NCI-H82 treated with DMSO at 0.1 percent for 48 hours (cell line): Measurements from ENCODE around the gene ADAM17.
A peak's percentile ranks its signal among the peaks of the same experiment; 100 is the strongest.
"Not testable (repeated sequence)": the region's sequence is repeated elsewhere in the genome, so short reads cannot be mapped to it uniquely, and the experiment has no call there.

ENCODE experiments used
- DNase-seq: peaks from one replicate; lab custom pipeline; 2025; ENCODE audit not compliant: unreplicated experiment; lab: John Stamatoyannopoulos, UW

The ADAM17 gene

DNA sequence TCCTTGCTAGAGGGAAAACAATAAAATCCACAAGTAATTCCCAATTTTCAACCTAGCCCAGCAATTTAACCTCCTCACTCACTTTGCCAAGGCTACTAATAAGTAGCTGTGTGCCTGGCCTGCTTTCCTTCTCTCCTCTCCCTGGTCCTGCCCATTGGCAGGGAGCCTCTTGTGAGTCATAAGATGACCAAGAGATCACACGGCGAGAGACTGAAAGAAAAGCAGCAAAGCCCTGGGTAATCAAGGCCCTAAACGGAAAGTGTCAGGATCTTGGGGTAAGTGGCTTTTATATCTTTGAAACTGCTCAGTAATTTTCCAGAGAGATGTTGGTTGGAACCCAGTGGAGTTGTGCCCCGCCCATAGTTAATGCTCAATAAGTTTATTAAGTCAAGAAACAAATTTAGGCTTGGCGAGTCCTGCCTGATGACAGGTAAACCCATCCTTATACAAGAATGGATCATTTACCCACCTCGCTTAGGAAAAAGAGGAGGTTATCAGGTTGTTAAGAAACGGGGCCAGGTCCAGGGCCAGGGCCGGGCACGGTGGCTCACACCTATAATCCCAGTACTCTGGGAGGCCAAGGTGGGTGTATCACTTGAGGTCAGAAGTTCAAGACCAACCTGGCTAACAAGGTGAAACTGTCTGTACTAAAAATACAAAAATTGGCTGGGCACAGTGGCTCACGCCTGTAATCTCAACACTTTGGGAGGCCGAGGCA is 10.0 kb upstream of the ADAM17 start:
- no peak for DNase-seq

DNA sequence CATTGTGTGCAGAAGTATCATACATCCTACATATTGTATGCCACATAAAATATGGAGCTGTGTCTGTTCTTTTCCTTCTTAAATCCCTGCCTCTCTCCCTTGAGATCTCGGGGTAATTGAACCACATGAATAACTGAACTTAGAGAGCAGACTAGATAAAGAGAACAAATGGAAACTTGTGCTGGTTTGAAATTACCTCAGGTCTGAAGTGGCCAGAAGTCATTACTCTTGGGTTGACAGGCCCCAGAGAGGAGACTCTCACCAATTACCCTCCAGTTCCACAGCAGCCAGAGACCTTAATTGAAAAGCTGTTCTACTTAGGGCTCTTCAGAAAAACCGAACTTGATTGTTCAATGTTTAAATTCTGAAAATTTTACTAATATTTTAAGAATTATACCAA is 5.0 kb upstream of the ADAM17 start:
- no peak for DNase-seq

DNA sequence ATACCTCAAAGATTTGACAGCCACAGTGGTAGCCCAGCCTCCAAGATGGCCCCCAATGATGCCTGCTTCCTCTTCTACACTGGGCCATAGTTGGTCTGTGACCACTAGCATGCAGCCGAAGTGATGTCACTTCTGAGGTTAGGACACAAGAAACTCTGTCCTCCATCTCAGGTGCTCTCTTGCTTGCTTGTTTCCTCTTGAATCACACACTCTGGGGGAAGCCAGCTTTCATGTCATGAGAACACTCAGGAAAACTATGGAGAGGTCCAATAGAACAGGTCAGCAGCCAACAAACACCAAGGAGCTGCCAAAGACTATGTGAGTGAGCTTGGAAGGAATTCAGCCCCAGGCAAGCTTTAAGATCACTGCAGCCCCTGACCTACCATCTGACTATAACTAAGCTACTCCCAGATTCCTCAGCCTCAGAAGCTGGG is 3.3 kb upstream of the ADAM17 start:
- DNase-seq, result no peak

DNA sequence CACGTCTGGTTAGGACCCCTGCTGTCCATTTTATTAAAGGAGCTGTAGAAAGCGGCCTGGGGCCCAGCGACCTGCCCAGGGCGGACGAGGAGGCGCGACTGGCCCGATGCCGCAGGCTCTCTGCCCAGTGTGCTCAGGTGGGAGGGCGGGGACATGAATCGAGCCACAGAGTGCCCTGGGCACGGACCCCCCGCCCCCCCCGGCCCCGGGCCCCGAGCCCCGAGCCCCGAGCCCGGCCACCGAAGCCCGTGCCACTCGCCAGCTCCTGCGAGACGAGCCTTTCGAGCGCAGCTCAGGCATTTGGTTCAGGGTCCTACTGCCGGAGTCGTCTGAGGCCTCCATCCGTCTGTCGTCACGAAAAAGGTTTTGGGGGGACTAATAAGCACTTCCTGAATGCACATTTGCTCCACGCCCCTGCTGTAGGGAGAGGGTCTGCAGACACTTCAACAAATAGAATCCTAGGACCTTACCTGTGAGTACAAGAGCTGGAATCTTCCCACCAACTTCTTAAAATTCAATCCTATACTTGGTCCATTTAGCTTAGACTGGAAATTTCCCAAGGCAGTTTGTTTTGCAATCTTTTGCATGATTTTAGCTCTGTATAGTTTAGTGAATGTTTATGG is 602 bp upstream of the ADAM17 start:
- DNase-seq, result peak; percentile 8

DNA sequence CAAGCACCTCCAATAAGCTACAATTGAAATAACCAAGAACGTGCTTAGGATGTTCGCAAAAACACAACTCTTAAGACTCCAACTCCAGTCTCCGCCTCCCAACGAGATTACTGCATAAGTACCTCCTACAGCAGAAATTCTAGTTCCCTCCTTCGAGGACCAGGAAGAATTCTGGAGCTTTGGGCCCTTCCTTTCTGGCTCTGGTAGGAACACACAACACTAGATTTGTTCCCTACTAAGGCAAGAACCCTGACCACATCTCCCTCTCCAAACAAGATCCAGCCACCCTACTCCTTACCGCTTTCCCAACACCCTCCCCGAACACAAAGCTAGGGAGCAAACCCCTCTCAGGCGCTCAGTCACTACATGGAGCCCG is 721 bp downstream of the ADAM17 start:
- peak; percentile 51 for DNase-seq

DNA sequence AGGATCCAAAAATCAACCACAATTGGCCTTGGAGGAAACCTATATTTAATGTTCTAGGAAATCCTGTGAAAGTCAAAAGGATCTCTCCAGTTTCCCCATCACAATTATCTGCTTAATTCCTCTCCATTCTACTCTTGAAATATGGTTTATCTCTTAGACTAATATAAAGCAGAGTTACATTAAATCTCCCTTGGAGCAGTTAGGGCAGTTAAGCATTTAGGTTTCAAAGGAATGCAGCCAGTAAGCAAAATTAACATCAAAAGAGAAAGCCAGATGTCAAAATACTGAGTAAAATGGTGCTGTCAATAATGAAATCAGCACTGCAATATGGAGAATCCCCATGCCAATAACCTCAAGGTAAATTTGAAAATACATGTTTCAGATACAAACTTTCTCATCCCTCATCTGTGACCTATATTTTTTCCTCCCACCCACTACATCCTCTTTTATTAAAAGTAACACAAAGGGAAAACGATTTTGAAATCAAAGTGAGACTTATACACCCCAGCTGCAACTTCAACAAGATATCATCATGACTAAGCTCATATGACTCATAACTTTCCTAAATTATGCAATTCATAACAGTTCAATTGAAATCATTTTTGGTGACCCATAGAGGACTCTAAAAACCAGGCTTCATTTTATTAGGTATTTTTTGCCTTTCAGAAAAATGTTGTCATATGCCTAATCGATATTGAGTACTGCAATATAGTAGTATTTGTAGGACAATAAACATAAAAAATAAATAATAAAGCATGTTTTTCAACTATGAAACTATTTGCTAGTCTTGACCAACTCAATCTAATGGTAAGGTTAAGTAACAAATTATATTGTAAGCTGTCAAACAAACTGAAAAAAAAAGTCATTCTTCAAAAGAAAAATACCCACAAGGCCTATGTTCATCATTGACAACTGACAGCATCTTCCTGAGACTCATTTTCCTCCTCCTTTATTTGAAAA is 3.1 kb downstream of the ADAM17 start:
- DNase-seq, result no peak

DNA sequence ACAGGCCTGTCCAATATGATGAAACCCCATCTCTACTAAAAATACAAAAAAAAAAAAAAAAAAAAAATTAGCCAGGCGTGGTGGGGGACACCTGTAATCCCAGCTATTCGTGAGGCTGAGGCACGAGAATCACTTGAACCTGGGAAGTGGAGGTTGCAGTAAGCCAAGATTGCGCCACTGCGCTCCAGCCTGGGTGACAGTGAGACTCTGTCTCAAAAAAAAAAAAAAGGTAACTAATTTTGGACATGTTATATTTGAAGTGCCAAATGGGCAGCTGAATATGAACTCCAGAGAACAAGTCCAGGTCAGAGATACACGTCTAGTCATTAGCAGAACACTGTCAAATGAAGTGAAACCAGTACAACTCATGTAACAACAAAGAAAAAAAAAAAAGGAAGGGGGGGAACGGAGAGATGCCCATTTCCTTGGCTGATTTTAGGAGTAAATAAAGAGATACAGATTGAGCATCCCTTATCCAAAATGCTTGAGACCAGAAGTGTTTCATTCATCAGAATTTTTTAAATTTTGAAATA is 4.7 kb downstream of the ADAM17 start:
- DNase-seq, result not testable (repeated sequence)

DNA sequence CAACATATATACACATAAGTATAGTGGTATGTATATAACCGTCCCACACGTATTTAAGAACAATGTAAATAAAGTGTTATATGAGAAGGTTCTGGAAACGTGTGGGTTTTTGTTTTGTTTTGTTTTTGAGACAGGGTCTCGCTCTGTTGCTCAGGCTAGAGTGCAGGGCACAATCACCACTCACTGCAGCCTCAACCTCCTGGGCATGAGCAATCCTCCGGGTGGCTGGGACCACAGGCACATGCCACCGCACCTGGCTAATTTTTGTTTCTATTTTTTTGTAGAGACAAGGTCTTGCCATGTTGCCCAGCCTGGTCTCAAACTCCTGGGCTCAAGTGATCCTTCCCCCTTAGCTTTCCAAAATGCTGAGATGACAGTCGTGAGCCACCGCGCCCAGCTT is 6.2 kb downstream of the ADAM17 start:
- no peak for DNase-seq

DNA sequence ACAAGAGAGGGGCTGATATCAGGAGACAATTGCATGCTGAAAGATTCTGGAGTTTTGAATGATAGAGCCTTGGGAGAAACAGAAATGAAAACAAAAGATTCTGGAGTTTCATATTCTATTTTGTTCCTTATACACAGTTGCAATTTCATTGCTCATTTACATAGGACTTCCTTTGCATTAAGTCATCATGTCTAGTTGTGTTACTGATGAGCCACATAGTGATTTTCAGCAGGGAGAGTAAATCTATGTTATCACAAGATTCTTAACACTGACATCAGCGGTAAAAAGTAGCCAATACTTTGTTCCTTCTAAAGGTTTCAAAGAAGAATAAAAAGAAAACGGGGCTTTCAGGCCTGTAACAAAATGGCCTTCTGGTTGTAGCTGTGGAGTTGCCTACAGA is 7.1 kb downstream of the ADAM17 start:
- DNase-seq, result no peak

DNA sequence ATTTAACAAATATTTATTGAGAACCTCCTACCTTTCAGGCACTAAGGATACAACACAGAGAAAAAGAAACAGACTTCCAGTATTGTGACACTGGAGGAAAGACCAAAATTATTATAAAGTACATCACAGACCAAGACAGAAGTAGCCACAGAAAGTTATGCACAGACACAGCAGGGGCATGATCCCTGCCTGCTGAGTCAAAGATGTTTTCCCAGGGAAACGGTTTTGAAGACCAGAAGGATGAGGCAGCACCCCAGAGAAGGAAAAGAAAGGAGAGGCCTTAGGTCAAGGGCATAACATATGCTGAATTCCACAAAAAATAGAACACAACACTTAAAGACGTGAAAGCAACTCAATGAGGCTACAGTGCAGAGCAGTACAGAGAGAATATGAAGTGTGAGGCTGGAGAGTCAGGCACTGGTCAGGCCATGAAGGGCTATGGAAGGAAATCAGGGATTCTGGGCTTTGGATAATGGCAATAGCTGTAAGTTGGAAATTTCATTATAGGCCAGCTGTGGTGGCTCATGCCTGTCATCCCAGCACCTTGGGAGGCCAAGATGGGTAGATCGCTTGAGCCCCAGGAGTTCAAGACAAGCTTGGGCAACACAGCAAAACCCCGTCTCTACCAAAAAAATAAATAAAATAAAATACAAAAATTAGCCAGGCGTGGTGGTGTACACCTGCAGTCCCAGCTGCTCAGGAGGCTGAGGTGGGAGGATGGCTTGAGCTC is 8.2 kb downstream of the ADAM17 start:
- DNase-seq, result no peak

DNA sequence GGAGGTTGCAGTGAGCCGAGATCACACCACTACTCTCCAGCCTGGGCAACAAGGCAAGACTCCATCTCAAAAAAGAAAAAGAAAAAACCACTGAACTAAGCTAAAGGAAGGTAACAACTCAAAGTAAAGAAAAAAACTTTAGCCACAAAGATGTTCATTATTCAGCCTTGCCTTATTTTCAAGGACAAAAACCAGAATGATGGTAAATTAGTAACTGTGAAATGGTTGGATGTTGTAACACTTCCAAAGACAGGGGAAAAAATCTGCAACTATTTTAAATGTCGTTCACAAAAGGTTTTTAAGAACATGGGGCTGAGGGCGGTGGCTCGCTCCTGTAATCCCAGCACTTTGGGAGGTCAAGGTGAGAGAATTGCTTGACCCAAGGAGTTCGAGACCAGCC is 10.1 kb downstream of the ADAM17 start:
- no peak for DNase-seq

DNA sequence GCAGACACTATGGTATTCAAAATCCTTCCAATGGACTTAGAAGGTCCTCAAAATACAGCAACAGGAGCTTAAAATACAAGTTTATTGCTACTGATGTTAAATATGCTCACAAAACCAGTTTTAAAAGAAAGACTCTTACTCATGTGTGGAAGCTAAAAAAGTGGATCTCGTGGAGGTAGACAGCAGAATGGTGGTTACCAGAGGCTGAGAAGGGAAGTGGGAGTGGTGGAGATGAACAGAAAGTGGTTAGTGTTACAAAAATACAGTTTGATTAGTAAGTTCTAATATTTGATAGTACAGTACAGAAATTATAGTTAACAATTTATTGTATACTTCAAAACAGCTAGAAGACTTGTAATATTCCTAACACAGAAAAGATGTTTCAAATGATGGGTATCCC is 12.1 kb downstream of the ADAM17 start:
- no peak for DNase-seq

DNA sequence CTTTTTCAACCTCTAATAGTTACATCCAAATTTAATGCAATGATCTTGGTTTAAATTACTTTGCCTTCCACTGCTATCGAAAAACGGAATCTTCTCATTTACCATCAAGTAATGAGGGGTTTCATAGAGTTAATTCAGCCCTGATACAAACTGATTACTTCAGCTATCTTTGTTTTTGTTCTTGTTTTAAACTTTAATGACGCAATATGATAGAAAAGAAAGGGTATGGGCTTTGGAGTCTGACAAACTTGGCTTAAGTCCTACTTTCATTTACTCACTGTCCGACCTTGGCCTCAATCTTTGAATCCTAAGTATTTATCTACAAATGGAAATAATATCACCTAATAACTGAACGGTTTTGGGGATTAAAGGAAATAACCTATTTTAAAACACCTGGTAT is 16.1 kb downstream of the ADAM17 start:
- DNase-seq, result no peak

DNA sequence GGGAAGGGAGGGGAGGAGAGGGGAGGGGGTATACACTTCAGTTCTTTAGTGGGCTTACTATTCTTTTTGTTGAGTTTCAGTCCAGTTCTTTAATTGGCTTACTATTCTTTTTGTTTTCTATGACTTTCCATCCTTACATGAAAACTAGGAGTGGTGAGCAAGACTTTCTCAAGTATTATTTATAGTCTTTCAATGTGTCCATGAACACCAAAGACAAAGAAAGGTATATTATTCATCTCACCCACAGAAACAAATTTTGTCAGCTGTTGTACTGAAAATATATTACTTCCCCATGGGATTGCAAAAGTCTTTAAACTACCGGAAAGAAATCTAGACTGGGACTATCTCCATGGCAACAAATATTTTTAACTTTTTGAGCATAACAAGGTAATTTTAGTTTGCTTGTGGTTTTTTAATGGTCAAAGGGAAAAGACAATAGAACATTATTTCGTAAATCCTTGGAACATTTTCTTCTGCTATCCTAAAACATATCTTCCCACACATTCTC is 17.6 kb downstream of the ADAM17 start:
- DNase-seq, result no peak

DNA sequence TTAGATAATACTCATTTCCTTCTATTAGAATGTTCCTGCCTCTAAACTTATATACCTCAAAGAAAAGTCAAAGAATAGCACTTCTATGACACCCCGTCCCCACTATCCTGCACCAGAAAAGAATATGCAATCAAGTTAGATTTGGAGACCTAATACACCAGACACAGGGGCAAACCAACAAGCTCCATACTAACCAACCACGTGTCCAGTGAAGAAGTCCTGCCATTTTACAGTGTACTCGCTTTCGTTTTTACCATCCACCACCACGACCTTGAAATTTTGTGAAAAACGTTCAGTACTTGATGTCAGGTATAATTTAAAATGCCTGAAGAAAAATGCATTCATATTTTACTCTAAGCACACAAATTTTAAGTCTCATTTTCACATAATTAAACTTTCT is 19.1 kb downstream of the ADAM17 start:
- no peak for DNase-seq

DNA sequence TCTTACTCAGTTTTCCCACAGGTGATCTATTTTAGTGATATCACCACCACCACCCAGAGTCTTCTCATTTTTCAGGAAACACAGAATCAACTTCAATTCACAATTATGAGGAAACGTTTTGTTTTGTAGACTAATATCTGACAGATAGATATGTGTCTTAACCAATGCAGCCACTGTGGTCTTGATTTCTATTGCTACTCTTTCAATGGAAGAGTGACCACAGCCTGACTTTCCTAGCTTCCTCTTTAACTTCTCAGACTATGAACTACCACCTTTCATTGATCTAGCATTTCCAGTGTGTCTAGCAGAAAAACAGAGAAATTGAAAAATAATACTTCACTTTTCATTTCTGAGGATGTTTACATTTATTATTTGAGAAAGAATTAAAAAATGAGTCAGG is 20.5 kb downstream of the ADAM17 start:
- no peak for DNase-seq

DNA sequence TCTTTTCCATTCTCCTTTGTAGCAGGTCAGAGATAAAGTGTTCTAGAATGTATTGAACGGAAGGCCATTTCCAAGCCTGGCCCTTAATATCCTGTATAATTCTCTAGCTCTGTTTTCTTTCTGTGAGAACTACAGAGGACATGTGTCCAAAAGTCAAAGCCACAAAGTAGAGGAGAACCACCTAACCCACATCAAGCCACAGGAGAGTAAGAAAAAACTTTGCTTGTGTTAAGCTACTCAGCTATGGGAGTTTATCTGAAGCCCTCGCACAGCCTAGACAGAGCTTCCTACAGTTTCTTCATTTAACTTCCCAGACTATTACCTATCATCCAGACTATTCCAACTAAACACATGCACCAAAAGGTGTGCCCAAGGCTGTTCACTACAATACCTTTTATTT is 22.0 kb downstream of the ADAM17 start:
- no peak for DNase-seq

DNA sequence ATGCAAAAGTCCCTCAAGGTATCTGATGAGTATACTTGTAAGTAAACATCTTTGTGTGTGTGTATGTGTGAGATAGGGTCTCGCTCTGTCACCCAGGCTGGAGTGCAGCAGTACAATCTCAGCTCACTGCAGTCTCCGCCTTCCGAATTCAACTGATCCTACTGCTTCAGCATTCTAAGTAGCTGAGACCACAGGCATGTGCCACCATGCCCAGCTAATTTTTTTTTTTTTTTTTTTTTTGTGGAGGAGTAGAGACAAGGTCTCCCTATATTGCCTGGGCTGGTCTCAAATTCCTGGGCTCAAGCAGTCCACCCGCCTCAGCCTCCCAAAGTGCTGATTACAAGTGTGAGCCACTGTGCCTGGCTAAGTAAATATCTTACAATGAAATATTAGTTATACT is 23.2 kb downstream of the ADAM17 start:
- no peak for DNase-seq

DNA sequence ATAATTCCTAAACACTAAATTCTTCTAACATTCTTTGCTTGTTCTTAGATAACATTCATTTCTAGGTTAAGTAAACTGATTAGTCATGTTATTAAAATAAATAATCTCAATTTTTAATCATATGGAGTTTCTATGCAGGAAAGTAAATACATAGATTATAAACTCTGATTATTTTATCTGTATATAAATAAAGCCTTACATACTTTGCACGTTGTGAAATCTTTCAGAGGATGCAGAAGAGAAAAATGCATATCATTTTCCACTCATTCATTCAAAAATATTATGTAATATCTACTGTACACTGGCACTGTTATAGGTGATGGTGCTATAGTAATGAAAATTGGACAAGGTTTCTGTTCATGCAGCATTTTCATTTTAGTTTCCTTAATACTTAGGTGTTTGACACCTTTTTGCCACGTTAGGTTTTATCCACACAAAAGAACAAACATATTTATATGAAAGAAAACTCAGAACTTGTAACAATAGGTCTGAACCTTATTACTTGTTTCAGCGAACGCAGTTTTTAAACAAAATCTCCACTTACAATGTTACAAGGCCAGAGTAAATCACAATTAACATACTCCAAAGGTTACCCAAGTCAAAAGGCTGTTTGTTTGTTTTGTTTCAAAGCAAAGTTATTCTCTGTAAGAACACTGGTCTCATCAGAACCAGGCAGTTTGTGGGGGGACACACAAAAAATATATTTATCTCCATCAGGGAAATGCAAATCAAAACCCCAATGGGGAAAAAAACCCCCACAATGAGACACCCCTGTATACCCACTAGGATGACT is 27.4 kb downstream of the ADAM17 start:
- DNase-seq, result no peak

DNA sequence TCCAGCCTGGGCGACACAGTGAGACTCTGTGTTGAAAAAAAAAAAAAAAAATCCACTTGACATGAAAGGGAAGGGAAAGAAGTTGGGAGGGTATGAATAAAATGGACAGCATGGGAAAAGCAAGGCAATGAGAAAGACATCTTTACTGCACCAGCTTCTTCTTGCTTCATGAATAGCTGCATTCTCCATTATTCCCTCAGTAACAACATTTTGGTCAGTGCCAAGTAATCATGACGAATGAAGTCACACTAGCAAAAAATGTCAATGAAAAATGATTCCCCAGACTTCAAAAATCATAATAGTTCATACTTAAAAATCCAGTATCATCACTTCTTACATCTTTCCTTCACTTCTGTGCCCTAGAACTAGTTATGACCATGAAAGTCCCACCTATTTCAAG is 30.4 kb downstream of the ADAM17 start:
- no peak for DNase-seq
